Right lobe of liver (tissue), 6 donors: ENCODE measurements around the gene RIPOR3. TPM values are rescaled to one million over a fixed set of nuclear protein-coding genes. Genes with fewer than 3 reads are reported as not detected.

Experiments
- ATAC-seq, 4 donors: fragments of 200-7000 bp; cut with Tn5 transposase; one replicate each; pipeline ENCODE4 v1.9.1; 2020; ENCODE audit warnings: mild to moderate bottlenecking in 4 of 4, moderate library complexity in 4 of 4
- DNase-seq, 3 donors: peaks; one replicate each; pipeline ENCODE4 v3.0.0-alpha.2; 2020
- H3K27ac ChIP-seq, 3 donors: fragments of 200-600 bp; one replicate each; pipeline ENCODE4 v1.8.0; 2022
- H3K27me3 ChIP-seq, 2 donors: fragments of 200-600 bp; one replicate each; pipeline ENCODE4 v1.8.0; 2022
- H3K36me3 ChIP-seq, 4 donors: fragments of 200-600 bp; sonication (generic) in 1 of 4; one replicate each; pipeline versions ENCODE4 v1.5.1 to v1.8.0; 2017 to 2022; ENCODE audit warnings: control low read depth in 1 of 4
- H3K4me1 ChIP-seq, 4 donors: fragments of 200-600 bp; sonication (generic) in 1 of 4; one replicate each; pipeline versions ENCODE4 v1.5.1 to v1.8.0; 2017 to 2022; ENCODE audit warnings: control low read depth in 1 of 4
- H3K4me3 ChIP-seq, 3 donors: fragments of 200-600 bp; one replicate each; pipeline ENCODE4 v1.8.0; 2022
- H3K9me3 ChIP-seq, 4 donors: fragments of 200-600 bp; sonication (generic) in 1 of 4; one replicate each; pipeline versions ENCODE4 v1.5.1 to v1.8.0; 2017 to 2022; ENCODE audit warnings: control low read depth in 1 of 4
- POLR2A ChIP-seq: fragments of 450-650 bp; IDR thresholded peaks from one replicate; pipeline ENCODE4 v1.6.1; 2017; ENCODE audit warnings: antibody characterized with exemption, mild to moderate bottlenecking
- WGBS: methylation state at CpG from one replicate; pipeline ENCODE4 v1.1.6; 2018; ENCODE audit warnings: low coverage, low lambda C conversion rate; ENCODE audit not compliant: insufficient coverage; ENCODE audit errors: missing lambda C conversion rate; 5-methylcytosine and 5-hydroxymethylcytosine counted together
- intact Hi-C, 2 donors: fragments of 100-400 bp; cut with DNase I; formaldehyde crosslinking; loops; one replicate each; pipeline versions ENCODE4 v1.11.2 to v1.14.1; 2022
- total RNA-seq, 6 experiments: library from RNA; depleted of rRNA in 2 of 6; stranded (reverse); fragments of >200 nt in 2 of 6; fragmentation: NEBNext Ultra II Directional in 3 of 6; extraction: Animal tissue kit (Norgen Biotek cat#: 25700) in 3 of 6; gene quantifications; one replicate each; pipeline versions ENCODE4 v1.1.0 to v1.2.4, GENCODE V29; 2016 to 2023
- TF ChIP-seq, protein P1 (sequence below), 4 donors: fragments of 200-600 bp in 3 of 4; fragments of 450-650 bp in 1 of 4; IDR thresholded peaks; one replicate each; pipeline versions ENCODE4 v1.5.1 to v1.8.0; 2016 to 2022; ENCODE audit warnings: antibody characterized with exemption in 4 of 4, mild to moderate bottlenecking in 2 of 4
- donor health status: DM: no; HTN: yes; CAD: no.
- donor health status: DM: no; HTN: no; CAD: no.
- donor health status: DM: no; HTN: no; CAD: no.
- donor health status: DM: no; HTN: yes; CAD: no.
- donor health status: DM: no; HTN: yes; CAD: no.

RIPOR3 gene
- total RNA-seq, 6 experiments from 2014 or later = 4.8 to 13.8 (median 8.9) TPM

DNA sequence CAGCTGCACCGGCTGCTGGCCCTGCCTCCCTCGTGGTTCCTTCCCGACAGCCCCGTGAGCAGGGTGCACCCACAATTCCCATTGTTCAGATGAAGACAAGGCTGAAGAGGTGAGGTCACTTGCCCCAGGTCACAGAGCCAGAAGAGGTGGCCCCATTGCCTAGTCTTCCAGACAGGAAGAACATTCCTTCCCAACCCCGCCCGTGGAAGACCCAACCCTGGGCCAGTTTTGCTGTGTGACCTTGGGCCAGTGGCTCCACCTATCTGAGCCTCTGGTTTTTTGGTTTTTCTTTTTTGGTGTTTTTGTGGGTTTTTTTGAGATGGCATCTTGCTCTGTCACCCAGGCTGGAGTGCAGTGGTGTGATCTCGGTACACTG, 61.7 kb downstream of the RIPOR3 start:
- intact Hi-C loops = no loop called here
- Histone ChIP-seq H3K4me1 (peaks cover 0 to 5% (median 1%) of the 10 kb centered on the region in 4 donors), H3K27ac (no peak overlapping the region), H3K36me3 (no peaks in the 10 kb centered on the region), H3K4me3 (no peak overlapping the region), H3K27me3 (no peaks in the 10 kb centered on the region), H3K9me3 (no peaks in the 10 kb centered on the region)
- TF ChIP-seq, protein P1, sequence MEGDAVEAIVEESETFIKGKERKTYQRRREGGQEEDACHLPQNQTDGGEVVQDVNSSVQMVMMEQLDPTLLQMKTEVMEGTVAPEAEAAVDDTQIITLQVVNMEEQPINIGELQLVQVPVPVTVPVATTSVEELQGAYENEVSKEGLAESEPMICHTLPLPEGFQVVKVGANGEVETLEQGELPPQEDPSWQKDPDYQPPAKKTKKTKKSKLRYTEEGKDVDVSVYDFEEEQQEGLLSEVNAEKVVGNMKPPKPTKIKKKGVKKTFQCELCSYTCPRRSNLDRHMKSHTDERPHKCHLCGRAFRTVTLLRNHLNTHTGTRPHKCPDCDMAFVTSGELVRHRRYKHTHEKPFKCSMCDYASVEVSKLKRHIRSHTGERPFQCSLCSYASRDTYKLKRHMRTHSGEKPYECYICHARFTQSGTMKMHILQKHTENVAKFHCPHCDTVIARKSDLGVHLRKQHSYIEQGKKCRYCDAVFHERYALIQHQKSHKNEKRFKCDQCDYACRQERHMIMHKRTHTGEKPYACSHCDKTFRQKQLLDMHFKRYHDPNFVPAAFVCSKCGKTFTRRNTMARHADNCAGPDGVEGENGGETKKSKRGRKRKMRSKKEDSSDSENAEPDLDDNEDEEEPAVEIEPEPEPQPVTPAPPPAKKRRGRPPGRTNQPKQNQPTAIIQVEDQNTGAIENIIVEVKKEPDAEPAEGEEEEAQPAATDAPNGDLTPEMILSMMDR (IDR thresholded peaks at IDR 0.05) = no peak
- no peak for TF ChIP-seq POLR2A
- no peak for ATAC-seq
- DNase-seq = no peak
- 100% methylated on average over 2 of the region's 7 CpGs for WGBS

GRCh38 chr20:50628853-50629669, 62.3 kb downstream of the RIPOR3 start:
- ATAC-seq (no peak), DNase-seq (no peak)
- Histone ChIP-seq H3K9me3 (no peaks in the 10 kb centered on the region), H3K4me1 (peaks cover 0 to 8% (median 3%) of the 10 kb centered on the region in 4 donors), H3K27me3 (no peaks in the 10 kb centered on the region), H3K27ac (no peak overlapping the region), H3K4me3 (no peak overlapping the region), H3K36me3 (no peaks in the 10 kb centered on the region)
- no peak for TF ChIP-seq POLR2A
- TF ChIP-seq, protein P1 (IDR thresholded peaks at IDR 0.05) = no peak
- intact Hi-C loops = no loop called here
- no CpG with 5 or more reads among the region's 16 CpGs for WGBS

DNA sequence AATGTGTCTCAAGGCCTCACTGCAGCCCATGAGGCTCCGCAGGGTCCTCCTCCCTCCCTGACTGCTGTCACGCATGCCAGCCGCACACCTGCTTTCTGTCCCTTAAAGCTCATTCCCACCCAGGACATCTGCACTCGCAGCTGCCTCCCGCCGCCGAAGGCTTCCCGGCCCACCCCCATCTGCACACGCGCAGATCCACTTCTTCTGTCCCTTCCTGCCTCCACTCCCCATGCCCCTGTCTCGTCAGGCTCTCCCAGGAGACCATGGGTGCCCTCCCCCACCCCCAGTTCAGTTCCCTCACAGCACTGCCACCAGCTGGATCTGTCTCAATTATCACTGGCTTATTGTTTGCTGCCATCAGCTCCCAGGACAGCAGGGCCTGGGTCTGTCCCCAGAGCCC, 63.0 kb downstream of the RIPOR3 start:
- no peak for DNase-seq
- Histone ChIP-seq H3K27me3 (no peaks in the 10 kb centered on the region), H3K4me3 (no peak overlapping the region), H3K4me1 (peaks cover 0 to 9% (median 3%) of the 10 kb centered on the region in 4 donors), H3K36me3 (no peaks in the 10 kb centered on the region), H3K9me3 (no peaks in the 10 kb centered on the region), H3K27ac (no peak overlapping the region)
- 61% methylated on average over 7 of the region's 11 CpGs for WGBS
- ATAC-seq = no peak
- intact Hi-C loops = no loop called here
- no peak for TF ChIP-seq POLR2A
- TF ChIP-seq, protein P1 (IDR thresholded peaks at IDR 0.05) = no peak

DNA sequence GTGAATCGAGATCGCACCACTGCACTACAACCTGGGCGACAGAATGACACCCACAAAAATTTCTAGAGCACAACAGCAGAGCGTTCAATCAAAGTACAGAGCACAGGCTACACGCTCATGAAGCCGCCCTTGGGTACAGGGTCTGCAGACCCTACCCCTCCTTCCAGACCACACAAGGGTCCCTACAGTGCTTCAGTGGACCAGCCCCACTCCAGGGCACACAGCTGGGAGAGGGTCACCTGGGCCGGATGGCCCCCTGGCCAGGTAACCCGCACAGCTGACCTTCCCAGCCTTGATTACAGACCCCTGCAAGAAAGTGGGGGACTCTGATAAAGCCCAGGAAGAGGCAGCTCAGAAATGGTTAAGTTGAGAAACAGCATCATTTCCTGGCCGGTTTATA, 63.6 kb downstream of the RIPOR3 start:
- no peak overlapping the region for H3K4me3 ChIP-seq
- no peaks in the 10 kb centered on the region for H3K27me3 ChIP-seq
- no peaks in the 10 kb centered on the region for H3K9me3 ChIP-seq
- H3K4me1 ChIP-seq = peaks cover 0 to 9% (median 3%) of the 10 kb centered on the region in 4 donors
- H3K36me3 ChIP-seq = no peaks in the 10 kb centered on the region
- TF ChIP-seq POLR2A = no peak
- TF ChIP-seq, protein P1 (IDR thresholded peaks at IDR 0.05) = no peak
- intact Hi-C loops = no loop called here
- ATAC-seq (no peak), DNase-seq (no peak)
- WGBS = 60% methylated on average over 2 of the region's 9 CpGs
- H3K27ac ChIP-seq = no peak overlapping the region
